IPS DF 6.9 (cell line): Measurements from ENCODE around the gene CYP19A1.

Source experiments
- DNase-seq: peaks from one replicate; pipeline ENCODE4 v3.0.0-alpha.2; 2013; ENCODE audit warnings: low read depth, low spot score
- H3K27ac ChIP-seq: one replicate; pipeline ENCODE4 v1.5.1; 2013; ENCODE audit warnings: low read length, control low read depth
- H3K27me3 ChIP-seq: 2 replicates; pipeline ENCODE4 v1.6.1; 2013; ENCODE audit warnings: mild to moderate bottlenecking, low read length; ENCODE audit not compliant: control insufficient read depth, insufficient read depth
- H3K36me3 ChIP-seq: 2 replicates; pipeline ENCODE4 v1.6.1; 2013; ENCODE audit warnings: low read length; ENCODE audit not compliant: control insufficient read depth, insufficient read depth
- H3K4me1 ChIP-seq: 2 replicates; pipeline ENCODE4 v1.6.1; 2013; ENCODE audit warnings: low read length; ENCODE audit not compliant: control insufficient read depth, insufficient read depth
- H3K4me3 ChIP-seq: 2 replicates; pipeline ENCODE4 v1.5.1; 2013; ENCODE audit warnings: mild to moderate bottlenecking, low read length
- H3K9me3 ChIP-seq: 2 replicates; pipeline ENCODE4 v1.6.1; 2013; ENCODE audit warnings: low read length, inconsistent platforms; ENCODE audit not compliant: control insufficient read depth, insufficient read depth
- WGBS: extraction: QIAGEN DNeasy Blood & Tissue Kit; methylation state at CpG from one replicate; pipeline ENCODE4 v1.1.7; 2013; ENCODE audit warnings: mixed read lengths, missing lambda C conversion rate; ENCODE audit not compliant: insufficient read length, insufficient coverage; 5-methylcytosine and 5-hydroxymethylcytosine counted together

The CYP19A1 gene

GRCh38 chr15:51359981-51360380, 21.6 kb upstream of the CYP19A1 start:
- no peaks in the 10 kb centered on the region for H3K9me3 ChIP-seq
- no peaks in the 10 kb centered on the region for H3K36me3 ChIP-seq
- no peak for DNase-seq
- no CpG with 5 or more reads among the region's 7 CpGs for WGBS
- no peaks in the 10 kb centered on the region for H3K27me3 ChIP-seq
- H3K27ac ChIP-seq = no peak overlapping the region
- no peaks in the 10 kb centered on the region for H3K4me1 ChIP-seq
- no peak overlapping the region for H3K4me3 ChIP-seq

- WGBS = no CpG with 5 or more reads among the region's 6 CpGs
- no peaks in the 10 kb centered on the region for H3K4me1 ChIP-seq
- H3K27ac ChIP-seq = no peak overlapping the region
- no peaks in the 10 kb centered on the region for H3K27me3 ChIP-seq
- DNase-seq = no peak
- no peaks in the 10 kb centered on the region for H3K9me3 ChIP-seq
- H3K36me3 ChIP-seq = no peaks in the 10 kb centered on the region
- H3K4me3 ChIP-seq = no peak overlapping the region
Observed at GRCh38 chr15:51356983-51357382, 18.6 kb upstream of the CYP19A1 start.

GRCh38 chr15:51356147-51356546, 17.8 kb upstream of the CYP19A1 start:
- no peak for DNase-seq
- Histone ChIP-seq H3K9me3 (no peaks in the 10 kb centered on the region), H3K36me3 (no peaks in the 10 kb centered on the region), H3K27ac (no peak overlapping the region), H3K4me1 (no peaks in the 10 kb centered on the region), H3K4me3 (no peak overlapping the region), H3K27me3 (no peaks in the 10 kb centered on the region)
- WGBS = no CpG with 5 or more reads among the region's 5 CpGs

- no CpG with 5 or more reads among the region's 1 CpG for WGBS
- Histone ChIP-seq H3K27ac (no peak overlapping the region), H3K4me3 (no peak overlapping the region), H3K9me3 (no peaks in the 10 kb centered on the region), H3K4me1 (no peaks in the 10 kb centered on the region), H3K36me3 (no peaks in the 10 kb centered on the region), H3K27me3 (no peaks in the 10 kb centered on the region)
- no peak for DNase-seq
Observed at GRCh38 chr15:51355096-51355495, 16.7 kb upstream of the CYP19A1 start.

GRCh38 chr15:51353976-51354375, 15.6 kb upstream of the CYP19A1 start:
- no CpG with 5 or more reads among the region's 2 CpGs for WGBS

GRCh38 chr15:51350723-51351122, 12.3 kb upstream of the CYP19A1 start:
- H3K36me3 ChIP-seq = no peaks in the 10 kb centered on the region
- H3K4me1 ChIP-seq = no peaks in the 10 kb centered on the region
- no peaks in the 10 kb centered on the region for H3K27me3 ChIP-seq
- no peak overlapping the region for H3K4me3 ChIP-seq
- no CpG with 5 or more reads among the region's 3 CpGs for WGBS
- no peaks in the 10 kb centered on the region for H3K9me3 ChIP-seq
- H3K27ac ChIP-seq = no peak overlapping the region
- DNase-seq = no peak

More at GRCh38 chr15:51353976-51354375, 15.6 kb upstream of the CYP19A1 start:
- Histone ChIP-seq H3K9me3 (no peaks in the 10 kb centered on the region), H3K4me1 (no peaks in the 10 kb centered on the region), H3K27ac (no peak overlapping the region), H3K27me3 (no peaks in the 10 kb centered on the region), H3K4me3 (no peak overlapping the region), H3K36me3 (no peaks in the 10 kb centered on the region)
- no peak for DNase-seq

- H3K4me1 ChIP-seq = no peaks in the 10 kb centered on the region
- H3K27ac ChIP-seq = no peak overlapping the region
- no peaks in the 10 kb centered on the region for H3K9me3 ChIP-seq
- WGBS = no CpG with 5 or more reads among the region's 4 CpGs
- H3K27me3 ChIP-seq = no peaks in the 10 kb centered on the region
- no peak for DNase-seq
- no peak overlapping the region for H3K4me3 ChIP-seq
- no peaks in the 10 kb centered on the region for H3K36me3 ChIP-seq
Observed at GRCh38 chr15:51349156-51349844, 10.9 kb upstream of the CYP19A1 start.

- H3K27ac ChIP-seq = no peak overlapping the region
- WGBS = no CpG with 5 or more reads among the region's 5 CpGs
Observed at GRCh38 chr15:51348688-51349087, 10.3 kb upstream of the CYP19A1 start.

GRCh38 chr15:51346136-51346535, 7.7 kb upstream of the CYP19A1 start:
- Histone ChIP-seq H3K27me3 (peaks cover 14% of the 10 kb centered on the region), H3K36me3 (no peaks in the 10 kb centered on the region; the same call in 1 of the 2 replicates), H3K9me3 (no peaks in the 10 kb centered on the region), H3K27ac (no peak overlapping the region), H3K4me3 (no peak overlapping the region), H3K4me1 (peaks cover 2% of the 10 kb centered on the region; the same call in 1 of the 2 replicates)
- no peak for DNase-seq
- no CpG with 5 or more reads among the region's 3 CpGs for WGBS

More at GRCh38 chr15:51348688-51349087, 10.3 kb upstream of the CYP19A1 start:
- Histone ChIP-seq H3K27me3 (no peaks in the 10 kb centered on the region), H3K36me3 (no peaks in the 10 kb centered on the region), H3K4me1 (no peaks in the 10 kb centered on the region), H3K9me3 (no peaks in the 10 kb centered on the region), H3K4me3 (no peak overlapping the region)
- no peak for DNase-seq

- no peak overlapping the region for H3K27ac ChIP-seq
- no peak for DNase-seq
- peaks cover 2% of the 10 kb centered on the region; the same call in 1 of the 2 replicates for H3K4me1 ChIP-seq
- no CpG with 5 or more reads among the region's 4 CpGs for WGBS
- H3K27me3 ChIP-seq = peaks cover 24% of the 10 kb centered on the region
- H3K36me3 ChIP-seq = no peaks in the 10 kb centered on the region; the same call in 1 of the 2 replicates
- no peak overlapping the region for H3K4me3 ChIP-seq
- H3K9me3 ChIP-seq = no peaks in the 10 kb centered on the region
Observed at GRCh38 chr15:51343466-51343865, 5.1 kb upstream of the CYP19A1 start.
